ENCODE data around the gene GMCL2.
A peak's percentile ranks its signal among the peaks of the same experiment; 100 is the strongest.

Gene GMCL2

GRCh38 chr5:178187014-178187413, at the start of gene GMCL2:
TSS of gene GMCL2 (minus strand) at chr5:178187371. CDS start at chr5:178187299, 72 bp downstream.
- TF ChIP-seq CTCF (conservative IDR thresholded peaks at IDR 0.05; ENCODE audit: control insufficient read depth, insufficient read depth, low read depth, low read length) = no peak
- no peak for DNase-seq (ENCODE audit: low read depth)
- H3K4me3 ChIP-seq (ENCODE audit: control insufficient read depth, low read depth, low read length) = no peak within 1 kb of the TSS

GRCh38 chr5:178236679-178237078, 49.5 kb upstream of the GMCL2 start:
- no peak overlapping the region for H3K4me3 ChIP-seq (ENCODE audit: control insufficient read depth, low read depth, low read length)
- no peak for TF ChIP-seq CTCF (conservative IDR thresholded peaks at IDR 0.05; ENCODE audit: control insufficient read depth, insufficient read depth, low read depth, low read length)
- no peak for DNase-seq (ENCODE audit: low read depth)

GRCh38 chr5:178236126-178236525, 49.0 kb upstream of the GMCL2 start:
- DNase-seq (ENCODE audit: low read depth) = no peak
- no peak for TF ChIP-seq CTCF (conservative IDR thresholded peaks at IDR 0.05; ENCODE audit: control insufficient read depth, insufficient read depth, low read depth, low read length)
- H3K4me3 ChIP-seq (ENCODE audit: control insufficient read depth, low read depth, low read length) = no peak overlapping the region

GRCh38 chr5:178235588-178235974, 48.4 kb upstream of the GMCL2 start:
- no peak overlapping the region for H3K4me3 ChIP-seq (ENCODE audit: control insufficient read depth, low read depth, low read length)
- DNase-seq (ENCODE audit: low read depth) = no peak
- TF ChIP-seq CTCF (conservative IDR thresholded peaks at IDR 0.05; ENCODE audit: control insufficient read depth, insufficient read depth, low read depth, low read length) = no peak

GRCh38 chr5:178234750-178235587, 47.8 kb upstream of the GMCL2 start:
- peak; percentile 73 for TF ChIP-seq CTCF (conservative IDR thresholded peaks at IDR 0.05; ENCODE audit: control insufficient read depth, insufficient read depth, low read depth, low read length)
- peak; percentile 59 for DNase-seq (ENCODE audit: low read depth)
- no peak overlapping the region for H3K4me3 ChIP-seq (ENCODE audit: control insufficient read depth, low read depth, low read length)

GRCh38 chr5:178234121-178234749, 47.1 kb upstream of the GMCL2 start:
- no peak for DNase-seq (ENCODE audit: low read depth)
- no peak for TF ChIP-seq CTCF (conservative IDR thresholded peaks at IDR 0.05; ENCODE audit: control insufficient read depth, insufficient read depth, low read depth, low read length)
- H3K4me3 ChIP-seq (ENCODE audit: control insufficient read depth, low read depth, low read length) = no peak overlapping the region
